Stimulated activated CD8-positive, alpha-beta memory T cell treated with anti-CD3 and anti-CD28 coated beads, Interleukin-2, amount 100 ng/mL, for 1 hour (primary cell): ENCODE data around the gene RPL31.
"Not testable (repeated sequence)": the region's sequence is repeated elsewhere in the genome, so short reads cannot be mapped to it uniquely, and the experiment has no call there.

Experiments used
- DNase-seq, 2 donors: peaks; one replicate each; pipeline ENCODE4 v3.0.0-alpha.2; 2020; ENCODE audit warnings: low read depth in 2 of 2

The RPL31 gene

DNA sequence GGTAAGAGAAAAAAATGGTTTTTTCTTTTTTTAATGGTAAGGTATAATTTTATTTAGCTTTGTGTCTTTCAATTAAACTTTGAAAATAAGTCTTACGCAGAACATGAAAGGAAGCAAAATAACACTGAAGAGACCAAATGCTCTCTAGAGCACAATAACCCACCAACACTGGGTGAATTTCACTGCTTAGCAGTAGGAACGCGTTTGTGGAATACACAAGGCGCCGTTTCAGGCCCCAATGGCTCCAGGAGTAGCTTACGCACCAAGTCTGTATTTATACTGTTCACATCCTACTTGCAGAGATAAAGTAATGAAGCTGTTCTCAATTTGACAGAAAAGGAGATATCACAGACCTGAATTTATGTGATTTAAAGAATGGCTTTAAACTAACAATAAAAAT is 23.5 kb downstream of the RPL31 start:
- no peak for DNase-seq

DNA sequence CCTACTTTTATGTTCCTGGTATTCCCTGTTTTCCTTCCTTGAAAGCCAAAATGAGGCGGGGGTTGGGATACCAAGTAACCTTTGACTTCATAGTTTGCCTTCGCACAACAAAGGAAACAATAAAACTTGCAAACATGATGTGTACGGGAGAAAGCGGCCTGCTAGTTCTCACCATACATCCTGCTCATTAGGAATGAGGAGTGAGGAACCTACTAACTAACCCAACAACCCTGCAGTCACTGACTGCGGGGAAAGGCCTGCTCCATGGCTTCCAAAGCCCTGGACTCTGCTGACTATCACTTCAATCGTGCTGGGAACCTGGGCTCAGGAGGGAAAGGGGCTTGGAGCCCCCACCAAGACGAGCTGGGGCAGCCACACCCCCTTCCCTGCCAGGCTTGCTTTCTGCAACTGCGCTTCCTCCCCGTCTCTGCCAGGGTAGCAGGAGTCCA is 24.2 kb downstream of the RPL31 start:
- no peak for DNase-seq

DNA sequence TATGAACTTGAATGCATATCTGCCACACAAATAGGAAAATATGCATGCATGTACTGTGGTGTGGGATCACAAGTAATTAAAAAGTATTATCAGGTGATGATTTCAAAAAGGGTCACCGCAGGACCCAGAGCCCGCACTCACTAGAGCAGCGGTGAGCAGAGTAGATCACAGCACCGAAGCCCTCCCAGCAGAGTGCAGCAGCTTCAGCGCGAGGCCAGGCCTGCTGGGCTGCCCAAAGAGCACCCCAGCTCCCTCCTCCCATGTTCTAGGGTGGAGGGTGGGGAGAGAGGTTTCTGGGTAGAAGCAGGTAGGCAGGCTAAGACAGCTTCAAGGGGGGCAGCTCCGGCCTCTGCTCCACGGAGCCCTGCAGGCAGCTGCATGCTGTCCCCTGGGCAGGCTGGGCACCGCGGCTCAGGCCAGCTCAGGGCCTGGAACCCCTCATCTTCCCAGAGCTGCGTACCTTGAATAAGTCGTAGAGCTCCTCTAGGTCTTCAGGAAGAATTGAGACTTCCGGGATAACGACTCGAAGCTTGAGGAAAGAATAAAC is 24.9 kb downstream of the RPL31 start:
- no peak for DNase-seq

DNA sequence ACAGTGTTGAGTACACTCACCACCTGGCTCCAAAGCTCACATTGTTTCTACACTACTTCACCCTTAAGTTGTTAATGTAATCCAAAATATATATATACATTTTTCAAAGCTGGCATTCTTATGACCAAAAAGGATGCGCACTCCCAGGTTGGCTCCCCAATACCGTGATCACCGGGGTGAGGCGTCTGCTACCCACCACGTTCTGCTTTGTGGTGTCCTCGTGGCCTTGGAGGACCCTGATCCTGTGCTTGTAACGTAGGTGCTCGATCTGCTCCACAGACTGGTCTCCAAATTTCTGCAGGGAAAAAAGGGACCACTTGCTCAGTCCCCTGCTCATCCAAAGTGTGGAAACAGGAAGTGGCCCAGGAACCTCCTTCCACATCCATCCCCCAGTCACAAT is 25.8 kb downstream of the RPL31 start:
- DNase-seq, result no peak

DNA sequence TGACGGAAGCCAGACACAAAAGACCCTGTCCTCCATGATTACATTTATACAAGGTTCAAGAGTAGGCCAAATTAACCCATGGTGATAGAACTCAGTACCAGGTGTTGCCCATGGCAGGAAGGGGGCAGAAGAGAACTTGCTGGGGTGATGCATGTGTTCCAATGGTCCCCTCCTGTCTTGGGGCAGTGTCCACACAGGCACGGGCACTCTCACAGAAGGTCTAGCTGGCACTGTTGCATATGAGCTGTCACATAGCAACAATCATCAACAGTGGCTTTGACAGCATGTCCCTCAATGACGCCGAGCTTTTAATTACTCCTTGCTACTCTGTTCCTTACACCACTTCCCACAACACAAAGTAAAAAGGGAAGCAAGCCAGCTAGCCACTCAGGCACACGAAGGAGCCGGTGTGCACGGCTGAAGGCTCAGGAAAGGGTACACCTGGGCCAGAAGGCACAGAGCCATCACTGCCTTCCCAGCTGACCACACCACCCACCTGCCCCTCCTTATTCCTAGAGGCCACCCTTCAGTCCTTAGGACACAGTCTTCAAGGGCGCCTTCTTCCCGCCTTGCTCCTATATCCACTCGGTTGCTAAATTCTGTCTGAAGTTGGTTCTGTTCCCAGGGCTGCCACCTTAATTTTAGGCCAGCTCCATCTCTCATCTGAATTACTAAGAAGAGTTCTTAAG is 28.9 kb downstream of the RPL31 start:
- DNase-seq, result no peak

DNA sequence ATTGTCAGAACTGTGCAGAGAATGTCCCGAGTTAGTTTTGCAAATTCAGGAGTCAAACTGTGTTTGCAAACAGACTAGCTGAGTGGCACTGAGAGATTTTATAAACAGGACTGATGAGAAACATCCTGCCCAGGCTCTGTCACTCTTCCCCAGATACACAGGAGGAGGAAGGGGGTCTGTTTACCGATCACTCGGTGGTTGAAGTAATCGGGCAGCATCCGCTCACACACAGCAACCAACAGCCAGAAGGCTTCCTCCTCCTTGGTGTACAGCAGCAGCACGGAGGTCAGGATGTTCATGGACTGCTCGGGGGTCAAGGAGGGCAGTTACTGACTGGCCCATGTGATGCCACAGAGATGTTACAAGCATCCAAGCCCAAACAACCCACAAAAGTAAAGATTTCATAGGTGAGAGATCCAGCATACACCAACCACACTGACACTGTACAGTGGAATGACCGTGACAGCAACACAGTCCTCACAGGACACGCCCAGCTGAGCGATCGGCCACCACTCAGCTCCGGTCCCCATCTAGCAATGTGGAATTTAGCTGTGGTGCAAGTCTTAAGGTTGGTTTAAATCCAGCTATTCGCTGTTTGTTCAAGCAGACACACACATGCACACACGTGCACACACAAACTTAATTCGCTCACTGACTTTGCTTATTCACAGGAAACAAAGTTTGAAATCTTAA is 30.1 kb downstream of the RPL31 start:
- DNase-seq, result no peak

DNA sequence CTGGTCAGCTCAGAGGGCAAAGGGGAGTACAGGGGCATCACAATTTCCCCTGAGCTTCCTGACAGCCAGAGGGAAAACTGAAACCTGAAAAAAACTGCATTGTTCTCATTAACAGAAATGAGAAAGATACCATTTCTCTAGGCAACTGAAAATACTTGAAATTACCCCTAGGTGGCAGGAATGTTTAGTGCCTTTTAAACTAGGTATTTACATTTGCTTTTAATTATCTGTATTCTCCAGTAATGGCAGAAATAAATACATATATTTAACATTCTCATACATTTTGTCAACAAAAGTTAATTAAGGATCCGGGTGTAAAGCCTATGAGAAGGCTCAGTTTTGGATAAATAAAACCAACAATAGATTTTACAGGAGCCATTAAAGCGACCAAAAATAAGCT is 34.5 kb downstream of the RPL31 start:
- DNase-seq, result no peak

DNA sequence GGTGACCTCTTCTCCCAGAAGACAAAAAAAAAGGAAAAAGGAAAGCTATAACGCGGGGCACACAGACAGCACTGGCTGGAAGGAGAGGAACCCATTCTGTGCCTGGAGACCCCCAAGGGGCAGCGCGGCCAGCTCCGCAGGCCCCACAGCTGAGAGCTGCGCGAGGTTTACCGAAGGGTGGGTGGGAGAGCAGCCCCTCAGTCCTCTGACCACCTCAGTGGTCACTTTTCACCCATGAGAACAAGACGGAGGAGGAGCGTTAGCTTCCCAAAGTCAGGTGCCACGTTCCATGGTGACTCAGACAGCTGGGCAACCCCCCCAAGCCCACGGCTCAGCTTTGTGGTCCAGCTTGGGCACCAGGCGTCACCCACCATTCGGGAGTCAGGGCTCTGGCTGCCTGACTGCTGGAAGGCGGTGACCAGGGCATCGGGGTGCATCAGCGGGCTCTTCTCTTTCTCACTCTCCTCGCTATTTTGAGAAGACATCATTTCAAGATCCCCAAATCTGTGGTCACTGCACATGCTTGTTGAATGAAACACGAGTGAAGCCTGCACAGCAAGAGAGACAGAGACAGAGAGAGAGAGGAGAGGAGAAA is 35.2 kb downstream of the RPL31 start:
- no peak for DNase-seq

DNA sequence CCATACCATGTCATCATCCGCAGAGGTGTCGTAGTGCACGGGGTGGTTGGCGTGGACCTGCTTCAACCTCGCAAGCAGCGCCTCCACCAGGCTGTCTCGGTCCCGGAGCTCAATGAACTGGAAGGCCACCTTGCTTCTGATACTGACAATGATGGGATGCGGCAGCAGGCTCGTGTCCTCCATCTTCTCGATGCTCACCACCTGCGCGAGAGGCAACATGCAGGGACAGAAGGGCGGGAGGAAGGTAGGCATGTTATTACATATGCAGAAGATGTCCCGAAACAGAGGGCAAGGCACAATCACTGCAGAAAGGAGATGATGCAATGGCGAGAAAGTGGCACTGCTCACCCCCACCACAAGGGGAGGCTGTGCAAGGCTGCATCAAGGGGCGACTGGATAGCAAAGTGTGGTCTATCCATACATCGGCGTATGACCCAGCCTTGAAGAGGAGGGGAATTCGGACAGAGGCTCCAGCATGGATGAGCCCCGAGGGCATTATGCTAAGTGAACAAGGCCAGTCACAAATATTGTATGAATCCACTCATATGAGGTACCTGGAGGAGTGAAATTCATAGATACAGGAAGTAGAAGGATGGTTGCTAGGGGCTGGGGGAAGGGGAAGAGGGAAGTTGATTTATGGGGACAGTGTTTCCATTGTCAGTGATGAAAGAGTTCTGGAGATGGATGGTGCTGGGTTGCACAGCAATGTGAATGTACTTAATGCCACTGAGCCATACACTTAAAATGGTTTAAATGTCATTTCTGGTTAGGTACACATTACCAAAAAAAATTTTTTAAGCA is 36.6 kb downstream of the RPL31 start:
- DNase-seq, result no peak

DNA sequence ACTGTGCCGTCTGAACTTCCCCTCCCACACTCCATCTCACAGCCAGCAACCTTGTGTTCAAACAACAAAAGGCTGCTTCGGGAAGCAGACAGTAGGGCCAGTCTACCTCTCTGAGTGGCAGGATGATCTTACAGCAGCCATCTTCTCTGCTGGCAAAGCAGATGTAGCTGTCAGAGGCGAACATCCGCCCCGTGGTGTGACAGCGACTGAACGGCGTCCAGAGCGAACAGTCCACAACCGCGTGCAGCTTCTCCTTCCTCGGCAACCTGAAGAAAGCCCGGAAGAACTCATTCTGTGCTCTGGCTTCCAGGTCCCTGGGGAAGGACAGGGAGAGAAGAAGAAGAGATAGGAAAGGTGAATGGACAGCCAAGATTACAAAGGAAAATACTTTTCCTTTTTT is 38.0 kb downstream of the RPL31 start:
- DNase-seq, result no peak

DNA sequence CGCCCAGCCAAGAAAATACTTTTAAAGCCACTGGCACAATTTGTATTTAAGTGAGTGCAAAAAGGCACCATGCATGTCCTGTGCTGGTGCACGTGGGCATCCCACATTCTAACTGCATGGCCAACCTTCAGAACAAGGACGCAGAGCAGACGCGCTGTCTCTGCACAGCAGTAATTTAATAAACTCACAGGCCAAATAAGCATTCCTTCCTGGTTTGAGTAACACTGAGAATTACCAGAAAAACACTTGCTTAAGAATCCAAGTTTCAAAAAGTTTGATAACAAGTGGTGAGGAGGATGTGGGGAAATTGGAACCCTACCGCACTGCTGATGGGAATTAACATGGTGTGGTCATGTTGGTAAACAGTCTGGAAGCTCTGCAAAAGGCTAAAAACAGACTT is 38.7 kb downstream of the RPL31 start:
- no peak for DNase-seq

DNA sequence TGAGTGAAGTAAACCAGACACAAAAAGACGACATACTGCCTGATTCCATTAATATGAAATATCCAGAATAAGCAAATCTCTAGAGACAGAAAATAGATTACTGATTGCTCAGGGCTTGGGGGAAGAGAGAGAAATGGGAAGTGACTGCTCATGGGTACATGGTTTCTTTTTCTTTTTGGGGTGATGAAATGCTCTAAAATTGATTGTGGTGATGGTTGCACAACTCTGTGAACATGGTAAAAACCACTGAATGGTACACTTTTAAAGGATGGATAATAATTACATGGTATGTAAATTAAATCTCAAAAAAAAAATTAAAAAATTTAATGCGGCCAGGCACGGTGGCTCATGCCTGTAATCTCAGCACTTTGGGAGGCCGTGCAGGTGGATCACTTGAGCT is 39.3 kb downstream of the RPL31 start:
- no peak for DNase-seq

DNA sequence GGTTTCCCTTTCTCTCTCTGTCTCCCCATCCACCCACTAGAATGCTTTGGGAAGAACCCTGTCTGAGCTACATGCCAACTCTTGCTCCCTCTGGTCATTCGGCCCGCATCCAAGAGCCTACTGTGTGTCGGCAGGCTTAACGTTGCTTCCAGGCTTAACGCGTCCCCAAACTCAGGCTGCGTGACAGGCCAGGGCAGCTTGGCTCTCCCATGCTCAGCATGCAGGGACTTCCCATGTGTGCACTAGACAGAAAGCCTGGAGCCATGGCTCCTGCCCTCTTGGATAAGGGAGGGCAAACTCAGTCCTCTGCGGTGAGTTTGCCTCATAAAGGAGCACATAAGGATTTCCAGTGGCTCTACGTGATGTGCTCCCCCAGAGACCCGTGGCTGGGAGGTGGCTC is 43.2 kb downstream of the RPL31 start:
- DNase-seq, result no peak

DNA sequence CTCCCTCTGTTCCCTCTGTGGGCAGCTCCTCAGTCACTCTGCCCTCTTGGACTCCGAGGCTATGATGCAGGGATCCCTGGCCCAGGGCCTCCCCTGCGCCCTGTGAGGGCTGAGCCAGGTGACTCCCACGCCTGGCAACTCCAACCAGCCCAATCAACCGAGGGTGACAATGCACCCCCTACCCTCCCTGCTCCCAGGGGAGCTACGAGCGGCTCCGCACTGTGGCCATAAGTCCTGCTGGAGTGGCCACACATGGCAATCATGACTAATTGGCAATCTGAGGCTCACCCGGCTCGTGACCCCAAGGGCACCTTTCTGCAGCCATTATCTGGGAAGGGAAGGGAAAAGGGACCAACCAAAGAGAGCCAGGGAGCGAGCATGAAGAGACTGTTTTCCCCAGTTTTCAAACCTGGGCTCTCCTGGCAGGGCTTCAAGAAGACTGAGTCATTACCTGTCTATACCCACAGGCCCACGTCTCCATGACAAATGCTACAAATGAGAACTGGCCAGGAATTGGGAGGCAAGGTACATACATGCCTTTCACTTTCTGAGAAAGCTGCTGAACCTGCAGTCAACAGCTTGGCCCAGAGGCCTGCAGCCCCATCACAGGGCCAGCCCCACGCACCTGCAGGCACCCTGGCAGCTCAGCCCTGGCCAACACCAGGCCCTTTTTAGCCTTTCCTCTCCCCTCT is 45.1 kb downstream of the RPL31 start:
- DNase-seq, result no peak

DNA sequence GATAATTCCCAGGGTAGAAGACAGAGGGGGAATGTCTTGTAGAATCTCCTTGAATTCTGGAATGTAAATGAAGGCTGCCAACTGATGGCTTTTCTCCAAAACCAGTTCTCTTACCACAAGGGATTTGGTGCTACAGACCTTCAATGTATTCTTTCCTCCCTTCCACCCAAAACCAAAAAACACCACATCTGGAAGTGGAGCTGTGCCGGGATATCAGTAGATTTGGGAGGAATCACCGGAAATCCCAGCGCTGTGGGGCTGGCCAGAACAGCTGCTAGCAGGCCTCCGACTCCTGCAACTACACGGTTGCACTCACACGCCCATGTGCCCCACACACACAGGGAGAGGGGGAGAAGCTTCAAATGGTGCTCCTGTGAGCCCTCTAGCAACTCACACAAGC is 45.7 kb downstream of the RPL31 start:
- no peak for DNase-seq

DNA sequence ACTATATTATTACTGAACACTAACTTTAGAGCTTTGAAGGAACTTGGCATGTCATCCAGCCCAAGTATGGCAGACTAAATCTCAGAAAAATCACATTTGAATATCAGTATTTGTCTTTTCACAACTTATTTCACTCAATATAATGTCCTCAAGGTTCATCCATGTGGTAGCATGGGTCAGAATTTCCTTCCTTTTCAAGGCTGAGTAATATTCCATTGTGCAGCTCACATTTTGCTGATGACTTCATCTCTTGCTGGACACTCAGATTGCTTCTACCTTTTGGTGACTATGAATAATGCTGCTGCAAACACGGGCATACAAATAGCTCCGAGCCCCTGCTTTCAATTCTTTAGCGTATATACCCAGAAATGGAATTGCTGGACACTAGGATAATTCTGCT is 46.7 kb downstream of the RPL31 start:
- no peak for DNase-seq

DNA sequence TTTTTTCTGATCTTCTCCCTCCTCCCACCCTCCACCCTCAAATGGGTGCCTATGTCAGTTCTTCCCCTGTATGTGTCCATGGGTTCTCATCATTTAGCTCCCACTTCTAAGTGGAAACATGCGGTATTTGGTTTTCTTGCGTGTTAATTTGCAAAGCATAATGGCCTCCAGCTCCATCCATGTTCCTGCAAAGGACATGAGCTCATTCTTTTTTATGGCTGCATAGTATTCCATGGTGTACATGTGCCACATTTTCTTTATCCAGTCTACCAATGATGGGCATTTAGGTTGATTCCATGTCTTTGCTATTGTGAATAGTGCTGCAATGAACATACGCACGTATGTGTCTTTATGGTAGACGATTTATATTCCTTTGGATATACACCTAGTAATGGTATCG is 48.8 kb downstream of the RPL31 start:
- not testable (repeated sequence) for DNase-seq

DNA sequence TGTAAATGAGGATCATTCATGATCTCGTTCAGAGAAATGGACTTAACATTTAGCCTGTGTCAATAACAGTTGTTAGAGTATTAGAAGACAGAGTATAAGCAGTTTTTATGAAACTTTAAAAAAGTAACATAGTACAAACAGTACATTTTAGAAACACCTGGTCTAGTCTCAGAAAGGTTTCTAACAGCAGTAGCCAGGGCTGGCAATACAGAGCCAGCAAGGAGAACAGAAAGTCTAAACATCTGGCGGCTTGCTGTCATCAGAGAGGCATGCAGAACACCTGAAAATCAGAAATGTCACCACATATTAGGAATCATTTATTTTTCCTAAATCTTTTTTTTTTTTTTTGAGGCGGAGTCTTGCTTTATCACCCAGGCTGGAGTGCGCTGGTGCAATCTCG is 50.1 kb downstream of the RPL31 start:
- no peak for DNase-seq

DNA sequence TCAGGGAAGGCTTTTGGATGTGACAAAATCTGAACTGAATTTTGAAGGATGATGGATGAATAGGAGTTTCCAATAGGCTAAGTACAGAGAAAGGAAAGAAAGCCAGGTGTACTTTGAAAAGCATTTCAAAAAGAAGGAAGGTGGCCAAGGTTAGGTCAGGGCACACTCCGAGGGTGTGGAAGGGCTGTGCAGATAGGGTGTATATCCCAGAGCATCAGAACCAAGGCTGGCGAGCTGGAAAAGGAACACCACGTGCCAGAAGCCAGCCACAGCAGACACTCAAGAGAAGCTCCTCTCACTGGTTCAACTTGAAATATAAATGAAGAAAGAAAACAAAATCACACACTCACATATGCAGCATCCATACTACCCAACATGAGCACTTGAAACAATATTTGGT is 51.0 kb downstream of the RPL31 start:
- DNase-seq, result no peak
